ENCODE results near the gene SLC2A1. TPM values are rescaled to one million over a fixed set of nuclear protein-coding genes. Genes with fewer than 3 reads are reported as not detected.

The SLC2A1 gene
- total and polyA plus RNA-seq, 10 donors: 18.3 to 142 (median 32.4) TPM

DNA sequence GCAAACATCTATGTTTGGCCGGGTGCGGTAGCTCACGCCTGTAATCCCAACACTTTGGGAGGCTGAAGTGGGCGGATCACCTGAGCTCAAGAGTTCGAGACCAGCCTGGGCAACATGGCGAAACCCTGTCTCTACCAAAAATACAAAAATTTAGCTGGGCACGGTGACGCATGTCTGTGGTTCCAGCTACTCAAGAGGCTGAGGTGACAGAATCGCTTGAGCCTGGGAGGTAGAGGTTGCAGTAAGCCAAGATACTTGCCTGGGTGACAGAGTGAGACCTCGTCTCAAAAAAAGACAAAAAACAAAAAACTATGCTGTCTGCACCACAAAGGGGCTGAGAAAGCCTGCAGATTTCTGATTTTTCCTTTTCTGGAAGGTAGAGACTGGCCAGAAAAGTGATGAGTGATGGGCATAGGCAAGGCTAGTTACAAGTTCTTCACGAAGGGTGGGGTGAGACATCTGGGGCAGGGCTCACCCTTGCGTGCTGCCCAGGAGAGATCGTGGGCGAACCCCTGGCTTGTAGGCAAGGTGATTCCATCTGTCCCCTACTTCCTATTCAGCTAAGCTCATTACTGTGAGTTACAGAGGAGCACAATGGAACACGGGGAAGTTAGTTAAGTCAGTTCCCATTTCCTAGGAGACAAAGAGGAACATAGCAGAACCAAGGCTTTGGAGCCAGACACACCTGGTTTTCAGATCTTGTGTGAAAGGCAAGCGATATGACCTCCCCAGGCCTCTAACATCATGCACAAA, 3.2 kb downstream of the SLC2A1 start:
- Histone ChIP-seq H3K36me3 (peaks cover 0 to 17% (median 0%) of the 10 kb centered on the region in 6 donors), H3K27me3 (replicated peaks in 1 of 7) (peaks cover 0 to 34% (median 5%) of the 10 kb centered on the region in 7 donors), H3K27ac (peak overlapping the region in 5 of 8 donors; percentile 7 to 94 (median 84)), H3K9me3 (no peaks in the 10 kb centered on the region), H3K4me1 (peaks cover 30 to 96% (median 81%) of the 10 kb centered on the region in 6 donors), H3K4me3 (peak overlapping the region in 4 of 8 donors; percentile 9 to 96 (median 82))
- no peak for DNase-seq
- WGBS, 5 donors: 63 to 72% (median 67%) methylated on average over 16 of the region's 16 CpGs
- intact Hi-C loops (cut with DNase I; ENCODE audit: low total_unique reads): no loop called here
- TF ChIP-seq POLR2AphosphoS5 (IDR thresholded peaks at IDR 0.05) (no peak), POLR2A (IDR thresholded peaks at IDR 0.05) (no peak)
- TF ChIP-seq, protein P1, sequence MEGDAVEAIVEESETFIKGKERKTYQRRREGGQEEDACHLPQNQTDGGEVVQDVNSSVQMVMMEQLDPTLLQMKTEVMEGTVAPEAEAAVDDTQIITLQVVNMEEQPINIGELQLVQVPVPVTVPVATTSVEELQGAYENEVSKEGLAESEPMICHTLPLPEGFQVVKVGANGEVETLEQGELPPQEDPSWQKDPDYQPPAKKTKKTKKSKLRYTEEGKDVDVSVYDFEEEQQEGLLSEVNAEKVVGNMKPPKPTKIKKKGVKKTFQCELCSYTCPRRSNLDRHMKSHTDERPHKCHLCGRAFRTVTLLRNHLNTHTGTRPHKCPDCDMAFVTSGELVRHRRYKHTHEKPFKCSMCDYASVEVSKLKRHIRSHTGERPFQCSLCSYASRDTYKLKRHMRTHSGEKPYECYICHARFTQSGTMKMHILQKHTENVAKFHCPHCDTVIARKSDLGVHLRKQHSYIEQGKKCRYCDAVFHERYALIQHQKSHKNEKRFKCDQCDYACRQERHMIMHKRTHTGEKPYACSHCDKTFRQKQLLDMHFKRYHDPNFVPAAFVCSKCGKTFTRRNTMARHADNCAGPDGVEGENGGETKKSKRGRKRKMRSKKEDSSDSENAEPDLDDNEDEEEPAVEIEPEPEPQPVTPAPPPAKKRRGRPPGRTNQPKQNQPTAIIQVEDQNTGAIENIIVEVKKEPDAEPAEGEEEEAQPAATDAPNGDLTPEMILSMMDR (IDR thresholded peaks at IDR 0.05 in 8 of 11, conservative IDR thresholded peaks at IDR 0.05 in 3 of 11): no peak

- no peak for DNase-seq
- Histone ChIP-seq H3K4me3 (peak overlapping the region in 1 of 8 donors; percentile 33), H3K9me3 (no peaks in the 10 kb centered on the region), H3K4me1 (peaks cover 34 to 99% (median 90%) of the 10 kb centered on the region in 6 donors), H3K27me3 (replicated peaks in 1 of 7) (peaks cover 0 to 14% (median 5%) of the 10 kb centered on the region in 7 donors), H3K36me3 (peaks cover 0 to 17% (median 0%) of the 10 kb centered on the region in 6 donors), H3K27ac (peak overlapping the region; percentile 53 to 94 (median 80))
- WGBS, 5 donors: 76 to 90% (median 85%) methylated on average over 11 to 13 of the region's 13 CpGs
- TF ChIP-seq POLR2AphosphoS5 (IDR thresholded peaks at IDR 0.05) (no peak), POLR2A (IDR thresholded peaks at IDR 0.05) (no peak)
- TF ChIP-seq, protein P1 (IDR thresholded peaks at IDR 0.05 in 8 of 11, conservative IDR thresholded peaks at IDR 0.05 in 3 of 11): no peak
- intact Hi-C loops (cut with DNase I; ENCODE audit: low total_unique reads): no loop called here
Observed at GRCh38 chr1:42953182-42954180, 5.2 kb downstream of the SLC2A1 start.

- Histone ChIP-seq H3K4me3 (peak overlapping the region in 2 of 8 donors; percentile 7 to 33), H3K27ac (peak overlapping the region; percentile 53 to 94 (median 80)), H3K9me3 (no peaks in the 10 kb centered on the region), H3K4me1 (peaks cover 34 to 100% (median 95%) of the 10 kb centered on the region in 6 donors), H3K27me3 (replicated peaks in 1 of 7) (peaks cover 0 to 4% (median 0%) of the 10 kb centered on the region in 7 donors), H3K36me3 (peaks cover 0 to 23% (median 0%) of the 10 kb centered on the region in 6 donors)
- TF ChIP-seq POLR2A (IDR thresholded peaks at IDR 0.05) (no peak), POLR2AphosphoS5 (IDR thresholded peaks at IDR 0.05) (peak; percentile 75 to 78 (median 77))
- peak; percentile 91 for DNase-seq
- WGBS, 5 donors: 72 to 87% (median 80%) methylated on average over 5 to 11 of the region's 11 CpGs
- intact Hi-C loops (cut with DNase I; ENCODE audit: low total_unique reads): no loop called here
Observed at GRCh38 chr1:42952303-42953001, 6.2 kb downstream of the SLC2A1 start.

DNA sequence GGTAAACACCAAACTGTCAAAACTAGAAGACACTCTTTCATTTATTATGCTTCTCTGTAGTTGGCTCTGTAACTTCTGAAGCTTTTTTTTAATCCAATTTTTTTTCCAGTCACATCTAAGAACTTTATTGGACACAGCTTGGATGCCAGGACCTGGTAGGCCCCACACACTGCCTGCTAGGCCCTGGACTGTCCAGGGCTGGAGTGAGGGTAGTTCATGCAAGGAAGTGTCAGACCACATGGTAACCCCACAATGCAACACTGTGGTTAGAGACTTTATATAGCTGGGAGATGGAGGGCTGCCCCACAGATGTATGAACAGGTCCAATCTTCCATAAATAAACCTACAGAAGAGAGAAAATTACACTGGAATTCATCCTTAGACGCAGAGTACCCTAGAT, 7.1 kb downstream of the SLC2A1 start:
- 80 to 89% (median 86%) methylated on average over 1 of the region's 1 CpG for WGBS, 5 donors
- peak overlapping the region in 6 of 8 donors; percentile 53 to 94 (median 86) for H3K27ac ChIP-seq
- intact Hi-C loops (cut with DNase I; ENCODE audit: low total_unique reads): no loop called here
- H3K4me1 ChIP-seq: peaks cover 34 to 100% (median 93%) of the 10 kb centered on the region in 6 donors
- H3K27me3 ChIP-seq (replicated peaks in 1 of 7): no peaks in the 10 kb centered on the region
- TF ChIP-seq POLR2A (IDR thresholded peaks at IDR 0.05) (no peak), POLR2AphosphoS5 (IDR thresholded peaks at IDR 0.05) (no peak)
- TF ChIP-seq, protein P1 (IDR thresholded peaks at IDR 0.05 in 8 of 11, conservative IDR thresholded peaks at IDR 0.05 in 3 of 11): no peak
- no peak for DNase-seq
- peak overlapping the region in 1 of 8 donors; percentile 33 for H3K4me3 ChIP-seq
- no peaks in the 10 kb centered on the region for H3K9me3 ChIP-seq
- peaks cover 0 to 29% (median 0%) of the 10 kb centered on the region in 6 donors for H3K36me3 ChIP-seq
